B cell (primary cell): ENCODE data around the gene FBXO44. TPM values are rescaled to one million over a fixed set of nuclear protein-coding genes. Genes with fewer than 3 reads are reported as not detected.
A peak's percentile ranks its signal among the peaks of the same experiment; 100 is the strongest.

Experiments used
- ATAC-seq: fragments of 200-7000 bp; cut with Tn5 transposase; one replicate; pipeline ENCODE4 v1.10.0; 2021; ENCODE audit warnings: low read depth, mild to moderate bottlenecking, moderate number of reproducible peaks, moderate library complexity
- CTCF ChIA-PET: fragments of 350-600 bp; sonication (Branson Sonifier 250); formaldehyde crosslinking; loops from one replicate; lab custom pipeline; 2021; ENCODE audit warnings: antibody characterized with exemption, inconsistent platforms; lab: Charles Lee
- POLR2A ChIA-PET: fragments of 350-600 bp; sonication (Branson Sonifier 250); formaldehyde crosslinking; loops from one replicate; lab custom pipeline; 2021; ENCODE audit warnings: antibody characterized with exemption; lab: Charles Lee
- DNase-seq: peaks from one replicate; pipeline ENCODE4 v3.0.0; 2013
- H2AFZ ChIP-seq: 2 replicates; pipeline ENCODE4 v1.6.1; 2012; ENCODE audit warnings: mild to moderate bottlenecking, low read depth, low read length; ENCODE audit not compliant: insufficient read depth, poor library complexity, severe bottlenecking
- H3K27ac ChIP-seq, 2 donors: 1 replicate in 1 of 2; 2 replicates in 1 of 2; pipeline ENCODE4 v1.5.1; 2012 to 2013; ENCODE audit warnings: low read length in 2 of 2, mild to moderate bottlenecking in 2 of 2, moderate library complexity in 1 of 2
- H3K27me3 ChIP-seq, 4 experiments: fragments of 200-600 bp in 1 of 4; sonication (generic) in 1 of 4; replicated peaks in 1 of 4; 1 replicate in 2 of 4; 2 replicates in 2 of 4; pipeline versions ENCODE4 v1.6.1 to v1.7.0; 2013 to 2016; ENCODE audit warnings: low read length in 3 of 4, mild to moderate bottlenecking in 2 of 4, mixed read lengths in 1 of 4, moderate library complexity in 1 of 4; ENCODE audit not compliant: insufficient read depth in 4 of 4, control insufficient read depth in 3 of 4; ENCODE audit errors: control extremely low read depth in 1 of 4
- H3K36me3 ChIP-seq, 2 experiments: replicated peaks in 1 of 2; 1 replicate in 1 of 2; 2 replicates in 1 of 2; pipeline versions ENCODE4 v1.6.1 to v1.7.1; 2013; ENCODE audit warnings: low read length in 1 of 2; ENCODE audit not compliant: insufficient read depth in 2 of 2, control insufficient read depth in 1 of 2; ENCODE audit errors: control extremely low read depth in 1 of 2, extremely low read depth in 1 of 2
- H3K4me1 ChIP-seq, 2 donors: fragments of 200-600 bp in 1 of 2; sonication (generic) in 1 of 2; 1 replicate in 1 of 2; 2 replicates in 1 of 2; pipeline versions ENCODE4 v1.5.1 to v1.6.1; 2013 to 2017; ENCODE audit warnings: low read length in 2 of 2; ENCODE audit not compliant: control insufficient read depth in 2 of 2, insufficient read depth in 2 of 2
- H3K4me2 ChIP-seq: replicated peaks from 2 replicates; pipeline ENCODE3; 2012; ENCODE audit warnings: mild to moderate bottlenecking, low read depth, low read length; ENCODE audit not compliant: poor library complexity, severe bottlenecking
- H3K4me3 ChIP-seq, 5 experiments: fragments of 200-600 bp in 1 of 5; sonication (generic) in 1 of 5; 1 replicate in 3 of 5; 2 replicates in 2 of 5; pipeline versions ENCODE4 v1.5.1 to v1.7.0; 2011 to 2016; ENCODE audit warnings: low read length in 4 of 5, mild to moderate bottlenecking in 4 of 5, low read depth in 2 of 5, control low read depth in 1 of 5, moderate library complexity in 1 of 5; ENCODE audit not compliant: insufficient read depth in 1 of 5; ENCODE audit errors: control extremely low read depth in 1 of 5, extremely low read depth in 1 of 5
- H3K79me2 ChIP-seq: fragments of 200-600 bp; sonication (generic); one replicate; pipeline ENCODE4 v1.6.0; 2016; ENCODE audit warnings: low read length; ENCODE audit not compliant: control insufficient read depth, insufficient read depth
- H3K9ac ChIP-seq: fragments of 200-600 bp; sonication (generic); 2 replicates; pipeline ENCODE4 v1.6.1; 2017; ENCODE audit warnings: mild to moderate bottlenecking, low read length, moderate library complexity
- H3K9me3 ChIP-seq, 3 donors: one replicate each; pipeline versions ENCODE4 v1.6.1 to v1.7.1; 2013; ENCODE audit warnings: low read length in 2 of 3; ENCODE audit not compliant: control insufficient read depth in 2 of 3, insufficient read depth in 1 of 3; ENCODE audit errors: control extremely low read depth in 1 of 3
- H4K20me1 ChIP-seq: 2 replicates; pipeline ENCODE4 v1.6.0; 2012; ENCODE audit warnings: mild to moderate bottlenecking, low read length; ENCODE audit not compliant: insufficient read depth, control insufficient read depth, poor library complexity, severe bottlenecking
- H3K27ac Mint-ChIP-seq: one replicate; pipeline ENCODE4 v1.8.0; 2021; ENCODE audit warnings: mixed read lengths
- H3K27me3 Mint-ChIP-seq: one replicate; pipeline ENCODE4 v1.8.0; 2021; ENCODE audit warnings: mixed read lengths
- H3K4me1 Mint-ChIP-seq: one replicate; pipeline ENCODE4 v1.8.0; 2021; ENCODE audit warnings: mixed read lengths
- H3K4me3 Mint-ChIP-seq: one replicate; pipeline ENCODE4 v1.8.0; 2021; ENCODE audit warnings: mixed read lengths
- H3K9me3 Mint-ChIP-seq: one replicate; pipeline ENCODE4 v1.8.0; 2022; ENCODE audit warnings: mixed read lengths; ENCODE audit not compliant: insufficient read depth
- EZH2 ChIP-seq: IDR thresholded peaks from 2 replicates; pipeline ENCODE4 v1.6.1; 2012; ENCODE audit warnings: borderline replicate concordance, low read depth, mild to moderate bottlenecking, moderate library complexity, low read length; ENCODE audit not compliant: insufficient read depth, poor library complexity, severe bottlenecking
- WGBS: methylation state at CpG from one replicate; pipeline ENCODE4 v1.1.5; 2013; ENCODE audit warnings: missing lambda C conversion rate; ENCODE audit not compliant: insufficient coverage; 5-methylcytosine and 5-hydroxymethylcytosine counted together
- intact Hi-C: fragments of 100-400 bp; cut with micrococcal nuclease; formaldehyde crosslinking; loops from one replicate; pipeline ENCODE4 v1.10.0; 2022
- polyA plus RNA-seq: library from polyadenylated mRNA; depleted of rRNA; stranded (reverse); fragments of >200 nt; gene quantifications from 2 replicates; pipeline ENCODE4 v1.2.3, GENCODE V29; 2012
- total RNA-seq, 2 donors: library from RNA; stranded (reverse); fragments of 120-200 nt in 1 of 2; gene quantifications; 1 replicate in 1 of 2; 2 replicates in 1 of 2; pipeline versions ENCODE4 v1.2.3 to v1.2.4, GENCODE V29; 2013 to 2022
- TF ChIP-seq, protein P1 (sequence below): fragments of 200-600 bp; IDR thresholded peaks from one replicate; pipeline ENCODE4 v1.8.0; 2022; ENCODE audit warnings: antibody characterized with exemption, mild to moderate bottlenecking

FBXO44 gene
- total and polyA plus RNA-seq, 2 donors (not counting 1 experiment from before 2014, with no cell fraction given) = 61.5 to 101 TPM

DNA sequence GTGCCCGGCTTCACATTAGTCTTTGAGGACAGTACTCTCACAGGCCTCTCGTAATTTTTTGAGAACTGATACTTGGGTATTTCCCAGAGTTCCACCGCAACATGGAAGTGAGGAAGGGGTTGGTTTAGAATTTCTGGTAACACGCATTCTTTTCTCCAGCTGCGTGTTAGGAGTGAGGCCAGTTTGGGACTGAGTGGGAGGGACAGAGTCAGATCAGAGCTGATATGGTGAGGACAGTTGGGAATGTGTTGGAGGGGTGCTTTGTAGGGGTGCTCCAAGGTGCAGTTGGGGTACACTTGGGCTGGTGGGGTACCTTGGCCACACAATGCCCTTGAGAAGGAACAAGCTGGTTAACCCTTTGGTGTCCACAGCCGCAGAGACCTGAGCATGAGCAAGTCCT lies 16.1 kb downstream of the FBXO44 start:
- POLR2A ChIA-PET = no interaction called here
- CTCF ChIA-PET = interaction anchor here (1.2 kb wide), 1 partner anchor 50 kb away, joined by 3 read pairs; no protein-coding TSS in a partner anchor
- peak; percentile 36 for DNase-seq
- Mint-ChIP-seq H3K27me3 (no peaks in the 10 kb centered on the region), H3K4me3 (no peak overlapping the region), H3K9me3 (no peaks in the 10 kb centered on the region), H3K4me1 (peaks cover 5% of the 10 kb centered on the region), H3K27ac (peak overlapping the region; percentile 59)
- Histone ChIP-seq H3K9ac (no peak overlapping the region), H3K4me2 (no peak overlapping the region), H2AFZ (no peak overlapping the region), H3K9me3 (no peaks in the 10 kb centered on the region), H3K27me3 (no peaks in the 10 kb centered on the region), H3K79me2 (peaks cover 14% of the 10 kb centered on the region), H4K20me1 (no peaks in the 10 kb centered on the region), H3K4me1 (peaks cover 0 to 7% of the 10 kb centered on the region in 2 donors), H3K4me3 (no peak overlapping the region), H3K36me3 (peaks cover 0 to 22% of the 10 kb centered on the region in 2 experiments), H3K27ac (no peak overlapping the region)
- intact Hi-C loops = no loop called here
- ATAC-seq = no peak
- no peak for TF ChIP-seq EZH2
- TF ChIP-seq, protein P1, sequence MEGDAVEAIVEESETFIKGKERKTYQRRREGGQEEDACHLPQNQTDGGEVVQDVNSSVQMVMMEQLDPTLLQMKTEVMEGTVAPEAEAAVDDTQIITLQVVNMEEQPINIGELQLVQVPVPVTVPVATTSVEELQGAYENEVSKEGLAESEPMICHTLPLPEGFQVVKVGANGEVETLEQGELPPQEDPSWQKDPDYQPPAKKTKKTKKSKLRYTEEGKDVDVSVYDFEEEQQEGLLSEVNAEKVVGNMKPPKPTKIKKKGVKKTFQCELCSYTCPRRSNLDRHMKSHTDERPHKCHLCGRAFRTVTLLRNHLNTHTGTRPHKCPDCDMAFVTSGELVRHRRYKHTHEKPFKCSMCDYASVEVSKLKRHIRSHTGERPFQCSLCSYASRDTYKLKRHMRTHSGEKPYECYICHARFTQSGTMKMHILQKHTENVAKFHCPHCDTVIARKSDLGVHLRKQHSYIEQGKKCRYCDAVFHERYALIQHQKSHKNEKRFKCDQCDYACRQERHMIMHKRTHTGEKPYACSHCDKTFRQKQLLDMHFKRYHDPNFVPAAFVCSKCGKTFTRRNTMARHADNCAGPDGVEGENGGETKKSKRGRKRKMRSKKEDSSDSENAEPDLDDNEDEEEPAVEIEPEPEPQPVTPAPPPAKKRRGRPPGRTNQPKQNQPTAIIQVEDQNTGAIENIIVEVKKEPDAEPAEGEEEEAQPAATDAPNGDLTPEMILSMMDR = no peak
- WGBS = 68% methylated on average over 5 of the region's 6 CpGs

DNA sequence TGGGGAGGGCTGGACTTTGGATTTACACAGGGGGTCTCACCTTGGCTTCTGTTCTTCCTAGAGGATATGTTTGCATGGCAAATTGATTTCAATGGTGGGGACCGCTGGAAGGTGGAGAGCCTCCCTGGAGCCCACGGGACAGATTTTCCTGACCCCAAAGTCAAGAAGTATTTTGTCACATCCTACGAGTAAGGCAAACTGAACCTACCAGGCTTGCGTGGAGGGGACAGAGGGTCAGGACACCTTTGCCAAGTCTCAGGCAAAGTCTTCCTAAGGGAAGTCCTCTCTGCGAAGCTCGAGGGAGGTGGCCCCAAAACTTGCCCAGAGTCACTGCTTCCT lies 16.5 kb downstream of the FBXO44 start:
- no peak overlapping the region for H3K27ac Mint-ChIP-seq
- CTCF ChIA-PET = interaction anchor here (1.2 kb wide), 1 partner anchor 50 kb away, joined by 3 read pairs; no protein-coding TSS in a partner anchor
- peaks cover 5% of the 10 kb centered on the region for H3K4me1 Mint-ChIP-seq
- Histone ChIP-seq H3K9me3 (no peaks in the 10 kb centered on the region), H3K79me2 (peaks cover 12% of the 10 kb centered on the region), H3K9ac (no peak overlapping the region), H3K4me1 (peaks cover 0 to 7% of the 10 kb centered on the region in 2 donors), H3K27me3 (no peaks in the 10 kb centered on the region), H3K4me2 (no peak overlapping the region), H4K20me1 (no peaks in the 10 kb centered on the region), H3K27ac (no peak overlapping the region), H2AFZ (no peak overlapping the region), H3K36me3 (peaks cover 0 to 26% of the 10 kb centered on the region in 2 experiments), H3K4me3 (no peak overlapping the region)
- DNase-seq (no peak), ATAC-seq (no peak)
- WGBS = 94% methylated on average over 6 of the region's 6 CpGs
- no peaks in the 10 kb centered on the region for H3K27me3 Mint-ChIP-seq
- POLR2A ChIA-PET = no interaction called here
- intact Hi-C loops = no loop called here
- TF ChIP-seq, protein P1 = no peak
- TF ChIP-seq EZH2 = no peak
- H3K9me3 Mint-ChIP-seq = no peaks in the 10 kb centered on the region
- no peak overlapping the region for H3K4me3 Mint-ChIP-seq
